OCI-LY3 (cell line): ENCODE results near the gene ANGEL1.

Source experiments
- CTCF ChIP-seq: fragments of 200-600, 300-600 bp; sonication (generic); IDR thresholded peaks from 2 replicates; pipeline ENCODE4 v1.5.1; 2014; ENCODE audit warnings: antibody characterized with exemption, low read length, low read depth
- EZH2phosphoT487 ChIP-seq: fragments of 200-600 bp; shearing (Covaris generic); IDR thresholded peaks from 2 replicates; pipeline ENCODE4 v1.6.1; 2018; ENCODE audit warnings: antibody characterized with exemption, mixed run types, low read depth

GRCh38 chr14:76753541-76754198, 59.0 kb downstream of the ANGEL1 start:
- TF ChIP-seq CTCF (no peak), EZH2phosphoT487 (no peak)
